CD14-positive monocyte (primary cell): ENCODE data around the gene TGIF2. TPM values are rescaled to one million over a fixed set of nuclear protein-coding genes. Genes with fewer than 3 reads are reported as not detected.
A peak's percentile ranks its signal among the peaks of the same experiment; 100 is the strongest.

ENCODE experiments used
- DNase-seq, 3 donors: peaks; one replicate each; pipeline ENCODE4 v3.0.0-alpha.2; 2011 to 2022
- H2AFZ ChIP-seq: 2 replicates; pipeline ENCODE4 v1.6.0; 2012; ENCODE audit warnings: mild to moderate bottlenecking, low read depth, low read length, inconsistent platforms; ENCODE audit not compliant: insufficient read depth, poor library complexity, severe bottlenecking
- H3K27ac ChIP-seq, 2 donors: 1 replicate in 1 of 2; 2 replicates in 1 of 2; pipeline ENCODE4 v1.5.1; 2012 to 2013; ENCODE audit warnings: low read length in 2 of 2, control low read depth in 1 of 2, inconsistent platforms in 1 of 2, low read depth in 1 of 2, mild to moderate bottlenecking in 1 of 2
- H3K27me3 ChIP-seq, 2 donors: one replicate each; pipeline versions ENCODE4 v1.6.0 to v1.6.1; 2011 to 2013; ENCODE audit warnings: low read length in 2 of 2; ENCODE audit not compliant: control insufficient read depth in 2 of 2, insufficient read depth in 2 of 2
- H3K36me3 ChIP-seq, 2 donors: replicated peaks in 1 of 2; 1 replicate in 1 of 2; 2 replicates in 1 of 2; pipeline versions ENCODE4 v1.5.1 to v1.6.1; 2012 to 2013; ENCODE audit warnings: low read length in 2 of 2, control low read depth in 1 of 2, inconsistent platforms in 1 of 2, mild to moderate bottlenecking in 1 of 2; ENCODE audit not compliant: insufficient read depth in 2 of 2, control insufficient read depth in 1 of 2
- H3K4me1 ChIP-seq, 2 donors: 1 replicate in 1 of 2; 2 replicates in 1 of 2; pipeline versions ENCODE4 v1.5.1 to v1.6.1; 2012 to 2013; ENCODE audit warnings: low read length in 2 of 2, control low read depth in 1 of 2, inconsistent platforms in 1 of 2, mild to moderate bottlenecking in 1 of 2, moderate library complexity in 1 of 2; ENCODE audit not compliant: insufficient read depth in 2 of 2, control insufficient read depth in 1 of 2
- H3K4me2 ChIP-seq: replicated peaks from 2 replicates; pipeline ENCODE3; 2012; ENCODE audit warnings: low read length, moderate library complexity, mild to moderate bottlenecking; ENCODE audit not compliant: poor library complexity, severe bottlenecking; ENCODE audit errors: extremely low read depth
- H3K4me3 ChIP-seq, 3 experiments: fragments of 200-600 bp in 1 of 3; sonication (generic) in 1 of 3; replicated peaks in 1 of 3; 1 replicate in 2 of 3; 2 replicates in 1 of 3; pipeline ENCODE4 v1.5.1; 2011 to 2013; ENCODE audit warnings: low read length in 3 of 3, mild to moderate bottlenecking in 3 of 3, control low read depth in 2 of 3, low read depth in 2 of 3, inconsistent platforms in 1 of 3, moderate library complexity in 1 of 3
- H3K79me2 ChIP-seq: 2 replicates; pipeline ENCODE4 v1.6.0; 2012; ENCODE audit warnings: mild to moderate bottlenecking, control low read depth, inconsistent platforms, low read length, moderate library complexity; ENCODE audit not compliant: insufficient read depth
- H3K9ac ChIP-seq: 2 replicates; pipeline ENCODE4 v1.6.0; 2017; ENCODE audit warnings: low read length, mild to moderate bottlenecking; ENCODE audit not compliant: insufficient read depth, poor library complexity, severe bottlenecking
- H3K9me3 ChIP-seq, 2 donors: replicated peaks in 1 of 2; 1 replicate in 1 of 2; 2 replicates in 1 of 2; pipeline versions ENCODE4 v1.5.1 to v1.6.1; 2012 to 2013; ENCODE audit warnings: low read length in 2 of 2, control low read depth in 1 of 2; ENCODE audit not compliant: control insufficient read depth in 1 of 2, insufficient read depth in 1 of 2
- H4K20me1 ChIP-seq: 2 replicates; pipeline ENCODE4 v1.6.0; 2012; ENCODE audit warnings: mild to moderate bottlenecking, low read length, control low read depth, moderate library complexity; ENCODE audit not compliant: insufficient read depth
- H3K27ac Mint-ChIP-seq, 7 donors: one replicate each; pipeline ENCODE4 v1.8.0; 2020; ENCODE audit warnings: mild to moderate bottlenecking in 7 of 7, mixed read lengths in 7 of 7, moderate library complexity in 6 of 7, inconsistent platforms in 2 of 7
- H3K27me3 Mint-ChIP-seq, 3 donors: one replicate each; pipeline ENCODE4 v1.8.0; 2021 to 2022; ENCODE audit warnings: low read depth in 3 of 3, mild to moderate bottlenecking in 3 of 3, mixed read lengths in 3 of 3, moderate library complexity in 3 of 3, inconsistent platforms in 1 of 3
- H3K36me3 Mint-ChIP-seq, 2 donors: one replicate each; pipeline ENCODE4 v1.8.0; 2020; ENCODE audit warnings: mixed read lengths in 2 of 2, inconsistent platforms in 1 of 2, mild to moderate bottlenecking in 1 of 2
- H3K4me1 Mint-ChIP-seq: one replicate; pipeline ENCODE4 v1.8.0; 2020; ENCODE audit warnings: mild to moderate bottlenecking, mixed read lengths
- H3K4me3 Mint-ChIP-seq, 2 donors: one replicate each; pipeline ENCODE4 v1.8.0; 2020; ENCODE audit warnings: mild to moderate bottlenecking in 2 of 2, mixed read lengths in 2 of 2, moderate library complexity in 1 of 2
- H3K9me3 Mint-ChIP-seq, 7 donors: one replicate each; pipeline ENCODE4 v1.8.0; 2020 to 2022; ENCODE audit warnings: mixed read lengths in 7 of 7, mild to moderate bottlenecking in 6 of 7, moderate library complexity in 6 of 7, inconsistent platforms in 2 of 7
- WGBS: methylation state at CpG from one replicate; pipeline ENCODE4 v1.1.5; 2013; ENCODE audit warnings: missing lambda C conversion rate; ENCODE audit not compliant: insufficient coverage; 5-methylcytosine and 5-hydroxymethylcytosine counted together
- intact Hi-C, 2 donors: fragments of 100-400 bp; cut with micrococcal nuclease; formaldehyde crosslinking; loops; one replicate each; pipeline versions ENCODE4 v1.15.0 to v1.15.1; 2023
- polyA plus RNA-seq, 3 donors: library from polyadenylated mRNA; depleted of rRNA in 1 of 3; unstranded in 2 of 3; stranded (reverse) in 1 of 3; fragments of 300-500 nt in 2 of 3; fragments of >200 nt in 1 of 3; fragmentation: Illumina TruSeq in 2 of 3; gene quantifications; 1 replicate in 2 of 3; 2 replicates in 1 of 3; pipeline ENCODE4 v1.2.3, GENCODE V29; 2012 to 2021
- TF ChIP-seq, protein P1 (sequence below): fragments of 200-600 bp; IDR thresholded peaks from one replicate; pipeline ENCODE4 v1.8.0; 2022; ENCODE audit warnings: antibody characterized with exemption, mild to moderate bottlenecking

Gene TGIF2
- polyA plus RNA-seq, 3 donors, result 11.0 to 15.9 (median 12.2) TPM

DNA sequence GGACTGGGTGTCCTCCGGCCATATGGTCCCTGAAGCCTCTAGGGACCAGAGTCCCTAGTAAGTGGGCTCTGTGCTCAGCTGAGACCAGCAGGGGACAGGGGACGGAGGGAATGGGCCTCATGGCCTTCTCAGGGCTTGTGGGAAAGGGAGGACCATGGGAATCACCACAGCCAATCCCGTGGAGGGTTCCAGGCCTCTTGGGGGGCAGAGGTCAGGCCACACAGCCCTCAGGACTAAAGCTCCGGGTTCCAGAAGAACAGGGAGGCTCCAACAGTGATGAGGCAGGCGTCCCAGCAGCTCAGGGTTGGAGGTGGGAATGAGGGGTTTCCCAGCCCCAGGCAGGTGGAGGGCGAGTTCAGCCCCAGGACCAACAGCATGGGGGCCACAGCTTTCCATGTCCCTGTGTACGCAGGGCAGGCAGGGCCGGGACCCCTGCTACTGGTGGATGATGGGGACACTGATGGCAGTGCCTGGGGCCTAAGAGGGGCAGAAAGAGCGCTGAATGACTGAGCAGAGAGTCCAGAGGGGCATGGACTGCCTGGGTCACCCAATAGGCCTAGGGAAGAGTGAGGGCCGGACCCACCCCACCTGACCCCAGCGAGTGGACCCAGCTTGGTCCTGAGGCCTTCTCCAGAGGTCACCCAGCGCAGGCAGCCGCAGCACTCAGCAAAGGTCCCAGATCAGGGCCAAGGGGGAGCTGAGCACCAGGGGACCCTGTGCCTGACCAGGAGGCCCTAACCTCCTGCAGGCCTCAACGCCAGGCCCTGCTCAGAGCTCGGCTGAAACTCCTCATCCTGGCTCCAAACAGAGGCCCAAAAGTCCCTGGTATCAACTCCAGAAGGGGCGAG is 23.2 kb upstream of the TGIF2 start:
- DNase-seq, result no peak
- no peak overlapping the region for H2AFZ ChIP-seq
- Mint-ChIP-seq H3K27me3 (peaks cover 0 to 3% (median 1%) of the 10 kb centered on the region in 3 donors), H3K4me1 (no peaks in the 10 kb centered on the region), H3K27ac (peak overlapping the region in 1 of 7 donors; percentile 43), H3K4me3 (no peak overlapping the region), H3K9me3 (no peaks in the 10 kb centered on the region), H3K36me3 (no peaks in the 10 kb centered on the region)
- H3K79me2 ChIP-seq, result no peaks in the 10 kb centered on the region
- no peaks in the 10 kb centered on the region for H3K27me3 ChIP-seq
- no peaks in the 10 kb centered on the region for H3K36me3 ChIP-seq
- no peak overlapping the region for H3K4me3 ChIP-seq
- TF ChIP-seq, protein P1, sequence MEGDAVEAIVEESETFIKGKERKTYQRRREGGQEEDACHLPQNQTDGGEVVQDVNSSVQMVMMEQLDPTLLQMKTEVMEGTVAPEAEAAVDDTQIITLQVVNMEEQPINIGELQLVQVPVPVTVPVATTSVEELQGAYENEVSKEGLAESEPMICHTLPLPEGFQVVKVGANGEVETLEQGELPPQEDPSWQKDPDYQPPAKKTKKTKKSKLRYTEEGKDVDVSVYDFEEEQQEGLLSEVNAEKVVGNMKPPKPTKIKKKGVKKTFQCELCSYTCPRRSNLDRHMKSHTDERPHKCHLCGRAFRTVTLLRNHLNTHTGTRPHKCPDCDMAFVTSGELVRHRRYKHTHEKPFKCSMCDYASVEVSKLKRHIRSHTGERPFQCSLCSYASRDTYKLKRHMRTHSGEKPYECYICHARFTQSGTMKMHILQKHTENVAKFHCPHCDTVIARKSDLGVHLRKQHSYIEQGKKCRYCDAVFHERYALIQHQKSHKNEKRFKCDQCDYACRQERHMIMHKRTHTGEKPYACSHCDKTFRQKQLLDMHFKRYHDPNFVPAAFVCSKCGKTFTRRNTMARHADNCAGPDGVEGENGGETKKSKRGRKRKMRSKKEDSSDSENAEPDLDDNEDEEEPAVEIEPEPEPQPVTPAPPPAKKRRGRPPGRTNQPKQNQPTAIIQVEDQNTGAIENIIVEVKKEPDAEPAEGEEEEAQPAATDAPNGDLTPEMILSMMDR, result no peak
- 98% methylated on average over 13 of the region's 16 CpGs for WGBS
- H3K27ac ChIP-seq, result no peak overlapping the region
- H3K4me2 ChIP-seq, result no peak overlapping the region
- H4K20me1 ChIP-seq, result no peaks in the 10 kb centered on the region
- intact Hi-C loops, result loop anchor here in 1 of 2 donors (10.0 kb wide), 2 partner anchors 205 to 335 kb away; no protein-coding TSS in a partner anchor
- H3K9me3 ChIP-seq, result no peaks in the 10 kb centered on the region
- no peak overlapping the region for H3K9ac ChIP-seq
- H3K4me1 ChIP-seq, result no peaks in the 10 kb centered on the region

DNA sequence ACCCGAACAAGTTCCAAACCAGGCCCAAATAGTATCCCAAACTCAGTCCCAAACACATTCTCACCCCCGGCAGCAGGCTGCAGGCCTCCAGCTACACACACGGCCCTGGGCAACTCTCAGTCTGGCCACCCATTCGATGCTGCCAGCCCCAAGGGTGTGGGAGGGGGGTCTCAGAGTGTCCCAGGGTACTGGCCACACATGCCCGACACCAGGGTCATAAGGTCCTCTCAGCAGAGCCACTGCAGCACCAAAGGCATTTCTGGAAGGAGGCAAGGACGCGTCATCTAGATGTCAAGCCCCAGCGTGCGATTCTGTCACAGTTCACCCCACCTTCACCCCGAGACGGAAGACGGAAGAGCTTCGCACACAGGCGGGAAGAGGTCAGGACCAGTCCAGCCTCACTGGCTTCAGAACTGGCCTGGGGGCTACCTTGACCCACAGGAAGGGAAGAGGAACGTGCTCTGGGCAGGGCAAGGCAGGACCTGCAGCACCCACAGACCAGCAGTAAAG is 22.6 kb upstream of the TGIF2 start:
- H3K27ac ChIP-seq, result no peak overlapping the region
- Mint-ChIP-seq H3K27ac (peak overlapping the region in 3 of 7 donors; percentile 4 to 78 (median 11)), H3K27me3 (peaks cover 0 to 3% (median 1%) of the 10 kb centered on the region in 3 donors), H3K4me1 (no peaks in the 10 kb centered on the region), H3K4me3 (no peak overlapping the region), H3K9me3 (no peaks in the 10 kb centered on the region), H3K36me3 (no peaks in the 10 kb centered on the region)
- intact Hi-C loops, result loop anchor here in 1 of 2 donors (10.0 kb wide), 1 partner anchor 204 kb away; no protein-coding TSS in a partner anchor
- H3K4me1 ChIP-seq, result no peaks in the 10 kb centered on the region
- H3K4me2 ChIP-seq, result no peak overlapping the region
- H3K9me3 ChIP-seq, result no peaks in the 10 kb centered on the region
- no peak overlapping the region for H2AFZ ChIP-seq
- no peak overlapping the region for H3K9ac ChIP-seq
- no peaks in the 10 kb centered on the region for H4K20me1 ChIP-seq
- 81% methylated on average over 10 of the region's 15 CpGs for WGBS
- TF ChIP-seq, protein P1, result no peak
- H3K79me2 ChIP-seq, result no peaks in the 10 kb centered on the region
- H3K27me3 ChIP-seq, result no peaks in the 10 kb centered on the region
- no peaks in the 10 kb centered on the region for H3K36me3 ChIP-seq
- H3K4me3 ChIP-seq, result no peak overlapping the region
- DNase-seq, result no peak
